Measurements from ENCODE around the gene TASP1.

DNA sequence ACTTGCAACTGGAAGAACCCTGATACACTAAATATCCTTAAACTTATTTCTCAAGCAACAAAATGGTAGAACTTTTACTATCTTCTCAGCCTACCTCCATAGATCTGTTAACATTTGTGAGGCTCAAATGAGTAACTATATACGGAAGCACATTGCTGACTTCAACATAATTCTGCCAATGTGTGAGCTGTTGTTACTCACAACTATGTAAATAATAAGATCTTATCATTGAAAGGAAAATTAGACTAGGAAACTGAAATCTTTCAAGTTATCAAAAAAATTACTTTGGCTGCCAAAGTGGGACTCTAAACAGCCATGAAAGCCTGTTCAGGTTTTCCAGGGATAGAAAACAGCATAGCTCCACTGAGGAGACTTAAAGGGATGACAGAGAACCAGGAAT lies 40.2 kb upstream of the TASP1 start:
- TF ChIP-seq, protein P1, sequence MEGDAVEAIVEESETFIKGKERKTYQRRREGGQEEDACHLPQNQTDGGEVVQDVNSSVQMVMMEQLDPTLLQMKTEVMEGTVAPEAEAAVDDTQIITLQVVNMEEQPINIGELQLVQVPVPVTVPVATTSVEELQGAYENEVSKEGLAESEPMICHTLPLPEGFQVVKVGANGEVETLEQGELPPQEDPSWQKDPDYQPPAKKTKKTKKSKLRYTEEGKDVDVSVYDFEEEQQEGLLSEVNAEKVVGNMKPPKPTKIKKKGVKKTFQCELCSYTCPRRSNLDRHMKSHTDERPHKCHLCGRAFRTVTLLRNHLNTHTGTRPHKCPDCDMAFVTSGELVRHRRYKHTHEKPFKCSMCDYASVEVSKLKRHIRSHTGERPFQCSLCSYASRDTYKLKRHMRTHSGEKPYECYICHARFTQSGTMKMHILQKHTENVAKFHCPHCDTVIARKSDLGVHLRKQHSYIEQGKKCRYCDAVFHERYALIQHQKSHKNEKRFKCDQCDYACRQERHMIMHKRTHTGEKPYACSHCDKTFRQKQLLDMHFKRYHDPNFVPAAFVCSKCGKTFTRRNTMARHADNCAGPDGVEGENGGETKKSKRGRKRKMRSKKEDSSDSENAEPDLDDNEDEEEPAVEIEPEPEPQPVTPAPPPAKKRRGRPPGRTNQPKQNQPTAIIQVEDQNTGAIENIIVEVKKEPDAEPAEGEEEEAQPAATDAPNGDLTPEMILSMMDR (IDR thresholded peaks at IDR 0.05 in 2 of 3, conservative IDR thresholded peaks at IDR 0.05 in 1 of 3; ENCODE audit: control insufficient read depth in 2 of 3, extremely low read depth in 1 of 3, insufficient read depth in 1 of 3, low read depth in 3 of 3, low read length in 3 of 3) = no peak
- TF ChIP-seq ZNF274 (IDR thresholded peaks at IDR 0.05; ENCODE audit: insufficient read depth, insufficient read length) (no peak), SMAD5 (IDR thresholded peaks at IDR 0.05; ENCODE audit: low read depth) (no peak), POLR2A (IDR thresholded peaks at IDR 0.05; ENCODE audit: low read depth, low read length) (no peak), DPF2 (IDR thresholded peaks at IDR 0.05) (no peak), YY1 (IDR thresholded peaks at IDR 0.05; ENCODE audit: low read depth, low read length) (no peak), PAX8 (IDR thresholded peaks at IDR 0.05) (no peak), HCFC1 (IDR thresholded peaks at IDR 0.05; ENCODE audit: low read length) (no peak)
- TF ChIP-seq, protein P2, sequence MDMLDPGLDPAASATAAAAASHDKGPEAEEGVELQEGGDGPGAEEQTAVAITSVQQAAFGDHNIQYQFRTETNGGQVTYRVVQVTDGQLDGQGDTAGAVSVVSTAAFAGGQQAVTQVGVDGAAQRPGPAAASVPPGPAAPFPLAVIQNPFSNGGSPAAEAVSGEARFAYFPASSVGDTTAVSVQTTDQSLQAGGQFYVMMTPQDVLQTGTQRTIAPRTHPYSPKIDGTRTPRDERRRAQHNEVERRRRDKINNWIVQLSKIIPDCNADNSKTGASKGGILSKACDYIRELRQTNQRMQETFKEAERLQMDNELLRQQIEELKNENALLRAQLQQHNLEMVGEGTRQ (IDR thresholded peaks at IDR 0.05; ENCODE audit: borderline replicate concordance, low read depth, low read length) = no peak
- TF ChIP-seq, protein P3, sequence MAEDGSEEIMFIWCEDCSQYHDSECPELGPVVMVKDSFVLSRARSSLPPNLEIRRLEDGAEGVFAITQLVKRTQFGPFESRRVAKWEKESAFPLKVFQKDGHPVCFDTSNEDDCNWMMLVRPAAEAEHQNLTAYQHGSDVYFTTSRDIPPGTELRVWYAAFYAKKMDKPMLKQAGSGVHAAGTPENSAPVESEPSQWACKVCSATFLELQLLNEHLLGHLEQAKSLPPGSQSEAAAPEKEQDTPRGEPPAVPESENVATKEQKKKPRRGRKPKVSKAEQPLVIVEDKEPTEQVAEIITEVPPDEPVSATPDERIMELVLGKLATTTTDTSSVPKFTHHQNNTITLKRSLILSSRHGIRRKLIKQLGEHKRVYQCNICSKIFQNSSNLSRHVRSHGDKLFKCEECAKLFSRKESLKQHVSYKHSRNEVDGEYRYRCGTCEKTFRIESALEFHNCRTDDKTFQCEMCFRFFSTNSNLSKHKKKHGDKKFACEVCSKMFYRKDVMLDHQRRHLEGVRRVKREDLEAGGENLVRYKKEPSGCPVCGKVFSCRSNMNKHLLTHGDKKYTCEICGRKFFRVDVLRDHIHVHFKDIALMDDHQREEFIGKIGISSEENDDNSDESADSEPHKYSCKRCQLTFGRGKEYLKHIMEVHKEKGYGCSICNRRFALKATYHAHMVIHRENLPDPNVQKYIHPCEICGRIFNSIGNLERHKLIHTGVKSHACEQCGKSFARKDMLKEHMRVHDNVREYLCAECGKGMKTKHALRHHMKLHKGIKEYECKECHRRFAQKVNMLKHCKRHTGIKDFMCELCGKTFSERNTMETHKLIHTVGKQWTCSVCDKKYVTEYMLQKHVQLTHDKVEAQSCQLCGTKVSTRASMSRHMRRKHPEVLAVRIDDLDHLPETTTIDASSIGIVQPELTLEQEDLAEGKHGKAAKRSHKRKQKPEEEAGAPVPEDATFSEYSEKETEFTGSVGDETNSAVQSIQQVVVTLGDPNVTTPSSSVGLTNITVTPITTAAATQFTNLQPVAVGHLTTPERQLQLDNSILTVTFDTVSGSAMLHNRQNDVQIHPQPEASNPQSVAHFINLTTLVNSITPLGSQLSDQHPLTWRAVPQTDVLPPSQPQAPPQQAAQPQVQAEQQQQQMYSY (CRISPR knock-in tag; IDR thresholded peaks at IDR 0.05) = no peak

Measured in GM12878 (cell line).